ENCODE measurements around the gene CARHSP1.
"Not testable (repeated sequence)": the region's sequence is repeated elsewhere in the genome, so short reads cannot be mapped to it uniquely, and the experiment has no call there.

- TF ChIP-seq MAX (IDR thresholded peaks at IDR 0.05); NRF1 (IDR thresholded peaks at IDR 0.05; ENCODE audit: low read depth, low read length); SP4 (IDR thresholded peaks at IDR 0.05; ENCODE audit: low read length); CTCF (IDR thresholded peaks at IDR 0.05; ENCODE audit: control extremely low read depth in 1 of 3, insufficient read depth in 1 of 3, low read depth in 1 of 3, low read length in 3 of 3); SUZ12 (IDR thresholded peaks at IDR 0.05; ENCODE audit: low read length): not testable (repeated sequence)
Measured at GRCh38 chr16:8837594-8837993, 31.2 kb downstream of the CARHSP1 start.
